NB4 (cell line): Measurements from ENCODE around the gene HCN3.

Experiments
- CTCF ChIP-seq: IDR thresholded peaks from one replicate; pipeline ENCODE4 v1.5.1; 2012; ENCODE audit warnings: low read depth, low read length
- MYC ChIP-seq: IDR thresholded peaks from 2 replicates; pipeline ENCODE4 v1.6.1; 2011; ENCODE audit warnings: low read depth, low read length

- TF ChIP-seq CTCF (no peak), MYC (no peak)
Observed at GRCh38 chr1:155334962-155335361, 57.7 kb downstream of the HCN3 start.
